Cardiac fibroblast (primary cell): Measurements from ENCODE around the gene SPOCK2.

Experiments
- DNase-seq, 2 donors: peaks; one replicate each; pipeline versions ENCODE4 v3.0.0 to v3.0.0-alpha.2; 2010; ENCODE audit warnings: low read depth in 2 of 2
- H3K4me3 ChIP-seq, 2 donors: replicated peaks in 1 of 2; 1 replicate in 1 of 2; 2 replicates in 1 of 2; pipeline ENCODE4 v1.5.1; 2011; ENCODE audit warnings: low read depth in 2 of 2, low read length in 2 of 2, mild to moderate bottlenecking in 2 of 2, moderate library complexity in 1 of 2
- TF ChIP-seq, protein P1 (sequence below): IDR thresholded peaks from one replicate; pipeline ENCODE4 v1.5.1; 2011; ENCODE audit warnings: low read depth, mild to moderate bottlenecking, low read length, inconsistent platforms

The SPOCK2 gene

GRCh38 chr10:72059843-72060822 is 28.2 kb downstream of the SPOCK2 start:
- H3K4me3 ChIP-seq = no peak overlapping the region
- TF ChIP-seq, protein P1, sequence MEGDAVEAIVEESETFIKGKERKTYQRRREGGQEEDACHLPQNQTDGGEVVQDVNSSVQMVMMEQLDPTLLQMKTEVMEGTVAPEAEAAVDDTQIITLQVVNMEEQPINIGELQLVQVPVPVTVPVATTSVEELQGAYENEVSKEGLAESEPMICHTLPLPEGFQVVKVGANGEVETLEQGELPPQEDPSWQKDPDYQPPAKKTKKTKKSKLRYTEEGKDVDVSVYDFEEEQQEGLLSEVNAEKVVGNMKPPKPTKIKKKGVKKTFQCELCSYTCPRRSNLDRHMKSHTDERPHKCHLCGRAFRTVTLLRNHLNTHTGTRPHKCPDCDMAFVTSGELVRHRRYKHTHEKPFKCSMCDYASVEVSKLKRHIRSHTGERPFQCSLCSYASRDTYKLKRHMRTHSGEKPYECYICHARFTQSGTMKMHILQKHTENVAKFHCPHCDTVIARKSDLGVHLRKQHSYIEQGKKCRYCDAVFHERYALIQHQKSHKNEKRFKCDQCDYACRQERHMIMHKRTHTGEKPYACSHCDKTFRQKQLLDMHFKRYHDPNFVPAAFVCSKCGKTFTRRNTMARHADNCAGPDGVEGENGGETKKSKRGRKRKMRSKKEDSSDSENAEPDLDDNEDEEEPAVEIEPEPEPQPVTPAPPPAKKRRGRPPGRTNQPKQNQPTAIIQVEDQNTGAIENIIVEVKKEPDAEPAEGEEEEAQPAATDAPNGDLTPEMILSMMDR = no peak
- DNase-seq = no peak

DNA sequence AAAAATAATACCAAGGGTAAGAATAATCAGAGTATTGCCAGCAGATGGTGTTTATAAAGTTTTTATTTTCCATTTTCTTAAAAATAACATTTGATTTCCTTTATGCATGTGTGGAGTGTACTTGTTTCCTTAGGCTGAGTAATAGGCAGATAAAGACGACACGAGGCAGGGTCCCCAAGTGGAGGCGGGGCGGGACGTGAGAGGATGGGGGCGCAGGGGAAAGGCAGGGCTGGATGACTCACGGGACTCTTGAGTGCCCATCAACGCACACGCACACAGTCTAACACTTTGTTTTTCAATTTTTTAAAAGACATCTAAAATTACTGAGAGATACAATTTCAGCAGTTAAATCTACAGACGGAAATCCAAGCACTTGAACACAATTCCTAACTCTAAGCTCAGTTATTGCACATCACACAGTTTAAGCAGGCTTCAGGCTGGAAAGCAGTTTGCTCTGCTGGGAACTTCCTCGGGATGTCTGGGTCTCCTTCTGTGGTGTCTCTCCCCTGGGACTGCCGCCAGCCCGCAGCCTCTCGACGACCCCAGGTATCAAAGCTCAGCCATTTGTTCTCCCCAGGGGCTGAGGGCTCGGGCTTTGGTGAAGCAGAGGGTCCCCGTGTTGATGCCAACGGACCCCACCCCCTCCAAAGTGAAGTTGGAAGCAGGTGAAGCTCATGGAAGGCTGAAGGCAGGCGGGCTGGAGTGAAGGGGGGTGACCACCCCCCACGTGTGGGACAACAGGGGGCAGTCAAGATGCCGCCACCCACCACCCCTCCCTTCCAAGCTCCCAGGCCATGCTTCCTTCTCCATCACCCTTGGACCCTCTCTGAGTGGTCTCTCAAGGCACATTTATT is 29.1 kb downstream of the SPOCK2 start:
- H3K4me3 ChIP-seq = no peak overlapping the region
- DNase-seq = peak; percentile 22 to 51
- TF ChIP-seq, protein P1 = no peak

DNA sequence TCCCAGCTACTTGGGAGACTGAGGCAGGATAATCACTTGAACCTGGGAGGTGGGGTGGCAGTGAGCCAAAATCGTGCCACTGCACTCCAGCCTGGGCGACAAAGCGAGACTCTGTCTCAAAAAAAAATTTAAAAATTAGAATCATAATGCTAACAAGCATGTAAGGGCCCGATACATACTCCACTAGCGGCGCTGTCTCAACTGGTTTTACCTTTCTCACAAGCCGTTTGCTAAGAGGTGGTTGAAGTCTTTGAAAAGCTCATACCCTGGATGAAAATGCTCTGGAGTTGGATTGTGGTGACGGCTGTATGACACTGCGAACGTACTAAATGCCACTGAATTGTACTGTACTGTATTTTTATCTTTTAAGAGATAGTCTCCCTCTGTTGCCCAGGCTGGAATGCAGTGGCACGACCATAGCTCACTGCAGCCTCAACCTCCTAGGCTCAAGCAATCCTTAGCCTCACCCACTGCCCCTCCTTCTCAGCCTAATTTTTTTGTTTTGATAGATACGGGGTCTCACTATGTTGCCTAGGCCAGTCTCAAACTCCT is 29.9 kb downstream of the SPOCK2 start:
- no peak for DNase-seq
- TF ChIP-seq, protein P1 = no peak
- H3K4me3 ChIP-seq = no peak overlapping the region

- TF ChIP-seq, protein P1 = no peak
- no peak for DNase-seq
- H3K4me3 ChIP-seq = no peak overlapping the region
These were observed 31.2 kb downstream of the SPOCK2 start for GRCh38 chr10:72056932-72057751.

GRCh38 chr10:72056113-72056512 is 32.2 kb downstream of the SPOCK2 start:
- TF ChIP-seq, protein P1 = no peak
- no peak overlapping the region for H3K4me3 ChIP-seq
- DNase-seq = no peak

GRCh38 chr10:72053690-72054089 is 34.7 kb downstream of the SPOCK2 start:
- TF ChIP-seq, protein P1 = no peak
- DNase-seq = no peak
- no peak overlapping the region for H3K4me3 ChIP-seq
